SU-DHL-6 (cell line): Measurements from ENCODE around the gene SLC4A5.

Source experiments
- H2AFZ ChIP-seq: fragments of 200-600 bp; sonication (generic); 2 replicates; pipeline ENCODE4 v1.6.1; 2014; ENCODE audit warnings: low read depth, mild to moderate bottlenecking, moderate library complexity, mixed read lengths, antibody characterized with exemption, low read length; ENCODE audit not compliant: severe bottlenecking
- H3F3A ChIP-seq: fragments of 200-600 bp; shearing (Covaris generic); 2 replicates; pipeline ENCODE4 v1.6.0; 2016; ENCODE audit warnings: antibody characterized with exemption, mild to moderate bottlenecking; ENCODE audit not compliant: insufficient read depth
- H3K27ac ChIP-seq: fragments of 200-600 bp; sonication (generic); 2 replicates; pipeline ENCODE4 v1.5.1; 2016; ENCODE audit warnings: low read depth, mild to moderate bottlenecking, low read length, moderate library complexity, mixed read lengths
- H3K27me3 ChIP-seq: fragments of 200-600 bp; sonication (generic), shearing (Covaris generic); 2 replicates; pipeline ENCODE4 v1.6.0; 2014; ENCODE audit warnings: mild to moderate bottlenecking, low read length
- H3K36me3 ChIP-seq: fragments of 200-600 bp; sonication (generic); 2 replicates; pipeline ENCODE4 v1.6.1; 2014; ENCODE audit warnings: mild to moderate bottlenecking, low read length, mixed read lengths
- H3K4me2 ChIP-seq: fragments of 300-600, 200-600 bp; shearing (Covaris generic), sonication (generic); 2 replicates; pipeline ENCODE4 v1.6.0; 2014; ENCODE audit warnings: low read length, low read depth, mild to moderate bottlenecking; ENCODE audit not compliant: poor library complexity, severe bottlenecking
- H3K4me3 ChIP-seq: fragments of 200-600 bp; sonication (generic); 2 replicates; pipeline ENCODE4 v1.5.1; 2014; ENCODE audit warnings: antibody characterized with exemption, low read length, mild to moderate bottlenecking, mixed read lengths; ENCODE audit not compliant: insufficient read depth, poor library complexity, severe bottlenecking
- H3K79me2 ChIP-seq: fragments of 200-600 bp; sonication (generic); 2 replicates; pipeline ENCODE4 v1.6.1; 2014; ENCODE audit warnings: mild to moderate bottlenecking, low read length, moderate library complexity; ENCODE audit not compliant: insufficient read depth
- H3K9ac ChIP-seq: fragments of 200-600 bp; sonication (generic); 2 replicates; pipeline ENCODE4 v1.7.0; 2014; ENCODE audit warnings: mild to moderate bottlenecking, low read length
- H3K9me2 ChIP-seq: fragments of 200-600 bp; sonication (generic); replicated peaks from 2 replicates; pipeline ENCODE4 v1.6.1; 2014; ENCODE audit warnings: low read length; ENCODE audit not compliant: insufficient read depth
- H3K9me3 ChIP-seq: fragments of 200-600 bp; sonication (generic); 2 replicates; pipeline ENCODE4 v1.6.1; 2014; ENCODE audit warnings: low read length, mixed read lengths; ENCODE audit not compliant: insufficient read depth
- H4K20me1 ChIP-seq: fragments of 200-600 bp; sonication (generic); 2 replicates; pipeline ENCODE4 v1.6.1; 2014; ENCODE audit warnings: low read depth, mild to moderate bottlenecking, antibody characterized with exemption, low read length, moderate library complexity, mixed read lengths
- CTCF ChIP-seq: fragments of 200-600 bp; sonication (generic); IDR thresholded peaks from one replicate; pipeline ENCODE4 v1.5.1; 2017; ENCODE audit warnings: antibody characterized with exemption, mild to moderate bottlenecking, low read length, moderate library complexity; ENCODE audit not compliant: insufficient read depth, poor library complexity, severe bottlenecking
- EZH2phosphoT487 ChIP-seq: fragments of 200-600 bp; sonication (generic), shearing (Covaris generic); conservative IDR thresholded peaks from 2 replicates; pipeline ENCODE4 v1.6.1; 2018; ENCODE audit warnings: mild to moderate bottlenecking, antibody characterized with exemption, low read length, moderate library complexity, mixed read lengths

SLC4A5 gene

DNA sequence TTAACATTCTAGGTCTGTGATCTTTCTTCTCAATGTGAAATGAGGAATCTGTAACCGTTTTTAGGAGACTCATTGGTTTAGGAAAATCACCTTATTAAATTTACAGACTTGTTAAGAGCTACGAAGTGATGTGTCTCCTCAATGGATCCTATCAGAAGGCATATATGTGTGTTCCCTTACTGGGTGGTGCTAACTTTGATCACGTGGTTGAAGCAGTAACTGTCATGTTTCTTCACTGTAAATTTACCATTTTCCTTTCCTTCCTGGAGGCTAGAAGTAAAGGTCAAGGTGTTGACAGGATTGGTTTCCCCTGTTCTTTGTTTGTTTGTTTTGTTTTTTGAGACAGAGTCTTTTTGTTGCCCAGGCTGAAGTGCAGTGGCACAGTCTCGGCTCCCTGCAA is 146.2 kb downstream of the SLC4A5 start:
- Histone ChIP-seq H2AFZ (peak overlapping the region; percentile 8), H4K20me1 (peaks cover 11% of the 10 kb centered on the region), H3K79me2 (peaks cover 35% of the 10 kb centered on the region), H3K27me3 (no peaks in the 10 kb centered on the region), H3K27ac (no peak overlapping the region), H3K4me3 (no peak overlapping the region), H3K36me3 (no peaks in the 10 kb centered on the region; the same call in 1 of the 2 replicates), H3K9ac (no peak overlapping the region), H3K9me2 (no peaks in the 10 kb centered on the region), H3F3A (peaks cover 5% of the 10 kb centered on the region; the same call in 1 of the 2 replicates), H3K4me2 (no peak overlapping the region), H3K9me3 (no peaks in the 10 kb centered on the region)
- TF ChIP-seq CTCF = no peak

DNA sequence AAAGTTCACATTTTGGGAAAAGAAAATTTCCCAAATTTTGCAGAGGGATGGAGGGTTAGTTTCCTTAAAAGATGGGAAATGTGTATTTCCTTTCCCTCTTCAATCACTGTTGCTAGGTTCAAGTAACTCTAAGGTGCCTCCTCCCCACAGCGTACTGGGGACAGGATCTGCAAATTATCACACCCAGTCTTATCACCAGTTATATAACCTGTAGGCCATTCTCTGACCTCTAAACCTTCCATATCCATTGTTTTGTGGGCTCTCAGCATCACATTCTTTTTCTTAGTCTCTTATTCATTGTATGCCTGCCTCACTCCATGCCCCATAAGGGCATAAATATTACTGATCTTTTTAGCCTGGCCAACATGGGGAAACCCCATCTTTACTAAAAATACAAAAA is 148.4 kb downstream of the SLC4A5 start:
- Histone ChIP-seq H3K27me3 (no peaks in the 10 kb centered on the region), H3K9me3 (no peaks in the 10 kb centered on the region), H3K79me2 (peaks cover 13% of the 10 kb centered on the region), H3K9ac (no peak overlapping the region), H2AFZ (no peak overlapping the region), H3K36me3 (no peaks in the 10 kb centered on the region), H4K20me1 (peaks cover 2% of the 10 kb centered on the region; the same call in 1 of the 2 replicates), H3K4me3 (no peak overlapping the region), H3K4me2 (no peak overlapping the region), H3K9me2 (no peaks in the 10 kb centered on the region), H3F3A (peaks cover 5% of the 10 kb centered on the region; the same call in 1 of the 2 replicates), H3K27ac (no peak overlapping the region)
- no peak for TF ChIP-seq CTCF

DNA sequence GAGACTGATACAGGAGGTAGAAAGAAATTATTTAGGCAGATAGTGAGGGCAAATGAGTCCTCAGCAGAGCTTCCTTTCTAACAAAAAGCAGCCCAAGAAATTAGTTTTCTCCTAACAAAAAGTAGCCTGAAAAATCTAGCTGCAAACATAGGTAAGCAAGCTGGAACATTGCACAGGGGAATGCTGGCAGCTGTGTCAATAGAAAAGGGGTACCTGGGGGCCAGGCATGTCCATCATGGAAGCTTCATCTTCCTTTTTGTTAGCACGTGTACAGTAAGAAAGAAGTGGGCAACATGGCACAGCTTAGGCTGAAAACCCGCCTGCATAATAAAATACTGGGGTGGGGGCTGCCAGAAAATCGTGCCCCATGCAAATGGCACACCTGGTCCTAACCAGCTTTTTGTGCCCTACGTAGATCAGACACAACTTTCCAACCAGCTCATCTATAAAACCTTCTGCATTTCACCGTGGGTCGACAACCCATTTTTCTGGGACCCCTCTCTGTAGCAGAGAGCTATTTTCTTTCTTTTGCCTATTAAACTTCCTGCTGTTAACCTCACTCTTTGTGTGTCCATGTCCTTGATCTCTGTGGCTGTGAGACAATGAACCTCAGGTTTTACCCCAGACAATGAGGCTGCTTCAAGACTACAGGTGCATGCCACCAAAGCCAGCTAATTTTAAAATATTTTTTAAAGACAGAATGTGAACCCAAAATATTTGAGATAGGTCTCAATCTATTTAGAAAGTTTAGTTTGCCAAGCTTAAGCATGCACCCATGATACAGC is 151.4 kb downstream of the SLC4A5 start:
- no peak overlapping the region for H3K27ac ChIP-seq
- H3K9ac ChIP-seq = no peak overlapping the region
- no peak for TF ChIP-seq CTCF
- TF ChIP-seq EZH2phosphoT487 = no peak

More for the DNA sequence above, 151.4 kb downstream of the SLC4A5 start:
- Histone ChIP-seq H3K4me2 (no peak overlapping the region), H3K9me2 (no peaks in the 10 kb centered on the region), H2AFZ (no peak overlapping the region), H3K36me3 (no peaks in the 10 kb centered on the region), H4K20me1 (no peaks in the 10 kb centered on the region), H3F3A (peaks cover 3% of the 10 kb centered on the region; the same call in 1 of the 2 replicates), H3K79me2 (no peaks in the 10 kb centered on the region), H3K27me3 (no peaks in the 10 kb centered on the region), H3K9me3 (no peaks in the 10 kb centered on the region), H3K4me3 (no peak overlapping the region)
